ENCODE measurements around the gene IL12A.

DNA sequence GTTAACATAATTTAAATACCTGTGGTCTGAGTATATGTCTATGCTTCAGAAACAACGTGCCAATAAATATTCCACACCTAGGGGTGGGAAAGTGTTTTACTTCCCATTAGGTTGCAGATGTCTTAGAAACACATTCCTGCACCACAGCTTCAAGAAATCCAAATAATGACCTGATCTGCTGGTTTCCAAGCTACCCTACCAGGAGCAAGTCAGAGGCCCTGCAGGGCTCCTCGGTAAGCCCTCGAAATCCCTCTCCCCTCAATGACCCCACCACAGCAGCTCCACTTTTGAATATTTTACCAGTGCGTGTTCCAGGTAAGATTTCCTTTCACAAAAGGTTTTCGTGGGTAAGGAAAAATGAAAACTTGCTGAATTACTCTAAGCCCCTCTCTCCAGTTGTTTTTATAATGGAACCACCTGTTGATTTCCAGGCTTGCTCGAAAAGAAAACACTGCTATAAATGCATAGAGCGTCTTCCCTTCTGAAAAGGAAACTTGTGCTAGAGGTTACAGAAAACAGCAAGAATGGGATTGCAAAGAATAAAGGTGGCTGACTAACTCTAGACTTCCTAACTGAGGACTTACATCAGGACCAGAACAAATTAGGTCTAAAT lies 12.6 kb downstream of the IL12A start:
- TF ChIP-seq, protein P1, sequence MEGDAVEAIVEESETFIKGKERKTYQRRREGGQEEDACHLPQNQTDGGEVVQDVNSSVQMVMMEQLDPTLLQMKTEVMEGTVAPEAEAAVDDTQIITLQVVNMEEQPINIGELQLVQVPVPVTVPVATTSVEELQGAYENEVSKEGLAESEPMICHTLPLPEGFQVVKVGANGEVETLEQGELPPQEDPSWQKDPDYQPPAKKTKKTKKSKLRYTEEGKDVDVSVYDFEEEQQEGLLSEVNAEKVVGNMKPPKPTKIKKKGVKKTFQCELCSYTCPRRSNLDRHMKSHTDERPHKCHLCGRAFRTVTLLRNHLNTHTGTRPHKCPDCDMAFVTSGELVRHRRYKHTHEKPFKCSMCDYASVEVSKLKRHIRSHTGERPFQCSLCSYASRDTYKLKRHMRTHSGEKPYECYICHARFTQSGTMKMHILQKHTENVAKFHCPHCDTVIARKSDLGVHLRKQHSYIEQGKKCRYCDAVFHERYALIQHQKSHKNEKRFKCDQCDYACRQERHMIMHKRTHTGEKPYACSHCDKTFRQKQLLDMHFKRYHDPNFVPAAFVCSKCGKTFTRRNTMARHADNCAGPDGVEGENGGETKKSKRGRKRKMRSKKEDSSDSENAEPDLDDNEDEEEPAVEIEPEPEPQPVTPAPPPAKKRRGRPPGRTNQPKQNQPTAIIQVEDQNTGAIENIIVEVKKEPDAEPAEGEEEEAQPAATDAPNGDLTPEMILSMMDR (IDR thresholded peaks at IDR 0.05; ENCODE audit: insufficient read depth, low read length, poor library complexity, severe bottlenecking): no peak
- TF ChIP-seq EZH2phosphoT487 (conservative IDR thresholded peaks at IDR 0.05; ENCODE audit: low read length): no peak
